ENCODE results near the gene LACTBL1.
A peak's percentile ranks its signal among the peaks of the same experiment; 100 is the strongest.
"Not testable (repeated sequence)": the region's sequence is repeated elsewhere in the genome, so short reads cannot be mapped to it uniquely, and the experiment has no call there.

Gene LACTBL1

GRCh38 chr1:22972760-22973159, at the start of gene LACTBL1:
LACTBL1 (minus strand) TSS chr1:22972866; CDS start chr1:22972316, 550 bp downstream.
- no peak for DNase-seq

GRCh38 chr1:23021834-23022233, 49.2 kb upstream of the LACTBL1 start:
- no peak for DNase-seq

GRCh38 chr1:23020706-23021405, 48.2 kb upstream of the LACTBL1 start:
- no peak for DNase-seq

GRCh38 chr1:23019863-23020625, 47.4 kb upstream of the LACTBL1 start:
- DNase-seq: peak in 2 of 3 donors; percentile 30

- peak; percentile 98 to 99 (median 99) for DNase-seq
These were observed 46.6 kb upstream of the LACTBL1 start, which contains the start of gene KDM1A for GRCh38 chr1:23019094-23019862. KDM1A (plus strand) TSS chr1:23019468; CDS start chr1:23019597, 129 bp downstream.

GRCh38 chr1:23018661-23019093, 46.0 kb upstream of the LACTBL1 start:
- DNase-seq: peak in 1 of 3 donors; percentile 26

GRCh38 chr1:23013657-23014056, 41.0 kb upstream of the LACTBL1 start:
- DNase-seq: peak; percentile 67 to 71 (median 71)

GRCh38 chr1:23010025-23010424, 37.4 kb upstream of the LACTBL1 start:
- DNase-seq: not testable (repeated sequence)

- no peak for DNase-seq
These were observed 36.2 kb upstream of the LACTBL1 start for GRCh38 chr1:23008901-23009300.

GRCh38 chr1:23007106-23007505, 34.4 kb upstream of the LACTBL1 start:
- DNase-seq: no peak

GRCh38 chr1:23004769-23005168, 32.1 kb upstream of the LACTBL1 start:
- DNase-seq: not testable (repeated sequence)

- DNase-seq: no peak
These were observed 31.4 kb upstream of the LACTBL1 start for GRCh38 chr1:23004112-23004511.

- DNase-seq: not testable (repeated sequence)
These were observed 29.6 kb upstream of the LACTBL1 start for GRCh38 chr1:23002218-23002617.

GRCh38 chr1:23000133-23000532, 27.5 kb upstream of the LACTBL1 start:
- not testable (repeated sequence) for DNase-seq

GRCh38 chr1:22997528-22997927, 24.9 kb upstream of the LACTBL1 start:
- not testable (repeated sequence) for DNase-seq

GRCh38 chr1:22995774-22996173, 23.1 kb upstream of the LACTBL1 start:
- DNase-seq: no peak

- DNase-seq: not testable (repeated sequence)
These were observed 20.6 kb upstream of the LACTBL1 start for GRCh38 chr1:22993220-22993795.

GRCh38 chr1:22992384-22992783, 19.7 kb upstream of the LACTBL1 start:
- DNase-seq: not testable (repeated sequence)

- DNase-seq: no peak
These were observed 11.3 kb upstream of the LACTBL1 start for GRCh38 chr1:22983944-22984343.

- DNase-seq: not testable (repeated sequence)
These were observed 7.8 kb upstream of the LACTBL1 start for GRCh38 chr1:22980471-22980790.

- no peak for DNase-seq
These were observed 5.6 kb upstream of the LACTBL1 start for GRCh38 chr1:22978299-22978698.

GRCh38 chr1:22976461-22977243, 4.0 kb upstream of the LACTBL1 start:
- DNase-seq: peak; percentile 91 to 95 (median 92)
